Activated CD8-positive, alpha-beta T cell treated with anti-CD3 and anti-CD28 coated beads for 36 hours (primary cell): ENCODE results near the gene CNR1. TPM values are rescaled to one million over a fixed set of nuclear protein-coding genes. Genes with fewer than 3 reads are reported as not detected.

Experiments used
- ATAC-seq: fragments of 200-7000 bp; cut with Tn5 transposase; one replicate; pipeline ENCODE4 v1.10.0; 2021; ENCODE audit warnings: mild to moderate bottlenecking, moderate library complexity
- CTCF ChIA-PET: fragments of 350-600 bp; sonication (Branson Sonifier 250); formaldehyde crosslinking; loops from one replicate; lab custom pipeline; 2021; ENCODE audit warnings: antibody characterized with exemption; lab: Charles Lee
- POLR2A ChIA-PET: fragments of 350-600 bp; sonication (Branson Sonifier 250); formaldehyde crosslinking; loops from one replicate; lab custom pipeline; 2021; ENCODE audit warnings: antibody characterized with exemption; lab: Charles Lee
- DNase-seq: peaks from one replicate; pipeline ENCODE4 v3.0.0-alpha.2; 2020
- H3K27ac Mint-ChIP-seq: one replicate; pipeline ENCODE4 v1.8.0; 2021; ENCODE audit warnings: mild to moderate bottlenecking, mixed read lengths
- H3K27me3 Mint-ChIP-seq: one replicate; pipeline ENCODE4 v1.8.0; 2021; ENCODE audit warnings: mixed read lengths
- H3K36me3 Mint-ChIP-seq: one replicate; pipeline ENCODE4 v1.8.0; 2021; ENCODE audit warnings: low read depth, mixed read lengths
- H3K4me1 Mint-ChIP-seq: one replicate; pipeline ENCODE4 v1.8.0; 2021; ENCODE audit warnings: low read depth, mixed read lengths
- H3K4me3 Mint-ChIP-seq: one replicate; pipeline ENCODE4 v1.8.0; 2021; ENCODE audit warnings: mild to moderate bottlenecking, moderate library complexity, mixed read lengths
- H3K9me3 Mint-ChIP-seq: one replicate; pipeline ENCODE4 v1.8.0; 2021; ENCODE audit warnings: mixed read lengths
- intact Hi-C: fragments of 100-400 bp; cut with micrococcal nuclease; formaldehyde crosslinking; loops from one replicate; pipeline ENCODE4 v1.10.0; 2022
- total RNA-seq, 2 experiments: library from RNA; stranded (reverse); gene quantifications; one replicate each; pipeline ENCODE4 v1.2.3, GENCODE V29; 2021
- TF ChIP-seq, protein P1 (sequence below): fragments of 200-600 bp; IDR thresholded peaks from one replicate; pipeline ENCODE4 v1.8.0; 2022; ENCODE audit warnings: antibody characterized with exemption, mild to moderate bottlenecking

The CNR1 gene
- total RNA-seq, 2 experiments from 2014 or later, result not detected

DNA sequence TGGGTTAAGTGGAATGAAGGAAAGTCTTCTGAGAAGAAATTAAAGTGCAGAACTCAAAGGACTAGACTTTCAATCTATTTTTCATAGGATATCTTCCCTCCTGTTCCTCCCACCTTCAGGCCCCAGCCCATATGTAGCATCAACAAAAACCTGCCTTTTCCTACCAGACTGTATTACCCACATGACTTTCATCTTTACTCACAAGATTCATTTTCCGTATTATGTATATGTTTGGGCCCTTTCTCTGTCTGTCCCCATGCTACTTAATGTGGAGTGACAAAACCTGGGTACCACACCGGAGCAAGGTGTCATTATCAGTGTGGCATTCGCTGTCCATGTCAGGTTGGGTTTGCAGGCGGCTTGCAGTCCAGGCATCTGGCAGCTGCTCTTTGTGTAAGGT, 18.8 kb upstream of the CNR1 start:
- H3K27ac Mint-ChIP-seq, result no peak overlapping the region

DNA sequence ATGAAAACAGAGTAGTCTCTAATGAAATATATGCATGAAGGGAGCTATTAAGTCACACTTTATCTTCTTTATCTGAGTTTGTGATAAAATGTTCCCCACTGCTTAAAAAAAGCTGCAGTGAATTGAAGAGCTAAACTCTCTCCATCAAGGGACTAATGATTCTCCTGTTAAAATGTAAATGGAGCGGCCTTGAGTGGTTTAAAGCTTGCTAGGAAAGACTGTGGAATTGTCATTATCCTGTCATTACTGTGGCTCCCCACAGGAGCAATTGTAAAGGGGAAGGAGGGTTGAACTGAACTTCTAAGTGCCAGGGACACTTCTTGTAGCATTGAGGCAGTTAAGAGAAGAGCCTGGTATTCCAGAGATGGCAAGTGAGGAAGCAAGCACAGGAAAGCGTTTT, 17.3 kb upstream of the CNR1 start:
- Mint-ChIP-seq H3K9me3 (no peaks in the 10 kb centered on the region), H3K4me3 (no peak overlapping the region), H3K36me3 (no peaks in the 10 kb centered on the region), H3K27me3 (peaks cover 18% of the 10 kb centered on the region), H3K4me1 (no peaks in the 10 kb centered on the region), H3K27ac (no peak overlapping the region)
- no peak for ATAC-seq
- no peak for DNase-seq
- POLR2A ChIA-PET, result no interaction called here
- TF ChIP-seq, protein P1, sequence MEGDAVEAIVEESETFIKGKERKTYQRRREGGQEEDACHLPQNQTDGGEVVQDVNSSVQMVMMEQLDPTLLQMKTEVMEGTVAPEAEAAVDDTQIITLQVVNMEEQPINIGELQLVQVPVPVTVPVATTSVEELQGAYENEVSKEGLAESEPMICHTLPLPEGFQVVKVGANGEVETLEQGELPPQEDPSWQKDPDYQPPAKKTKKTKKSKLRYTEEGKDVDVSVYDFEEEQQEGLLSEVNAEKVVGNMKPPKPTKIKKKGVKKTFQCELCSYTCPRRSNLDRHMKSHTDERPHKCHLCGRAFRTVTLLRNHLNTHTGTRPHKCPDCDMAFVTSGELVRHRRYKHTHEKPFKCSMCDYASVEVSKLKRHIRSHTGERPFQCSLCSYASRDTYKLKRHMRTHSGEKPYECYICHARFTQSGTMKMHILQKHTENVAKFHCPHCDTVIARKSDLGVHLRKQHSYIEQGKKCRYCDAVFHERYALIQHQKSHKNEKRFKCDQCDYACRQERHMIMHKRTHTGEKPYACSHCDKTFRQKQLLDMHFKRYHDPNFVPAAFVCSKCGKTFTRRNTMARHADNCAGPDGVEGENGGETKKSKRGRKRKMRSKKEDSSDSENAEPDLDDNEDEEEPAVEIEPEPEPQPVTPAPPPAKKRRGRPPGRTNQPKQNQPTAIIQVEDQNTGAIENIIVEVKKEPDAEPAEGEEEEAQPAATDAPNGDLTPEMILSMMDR, result no peak
- intact Hi-C loops, result no loop called here
- CTCF ChIA-PET, result no interaction called here

More for the DNA sequence above, 18.8 kb upstream of the CNR1 start:
- POLR2A ChIA-PET, result no interaction called here
- H3K36me3 Mint-ChIP-seq, result no peaks in the 10 kb centered on the region
- intact Hi-C loops, result no loop called here
- ATAC-seq (no peak), DNase-seq (no peak)
- TF ChIP-seq, protein P1, result no peak
- H3K27me3 Mint-ChIP-seq, result peaks cover 16% of the 10 kb centered on the region
- CTCF ChIA-PET, result no interaction called here
- H3K4me1 Mint-ChIP-seq, result no peaks in the 10 kb centered on the region
- no peak overlapping the region for H3K4me3 Mint-ChIP-seq
- no peaks in the 10 kb centered on the region for H3K9me3 Mint-ChIP-seq

DNA sequence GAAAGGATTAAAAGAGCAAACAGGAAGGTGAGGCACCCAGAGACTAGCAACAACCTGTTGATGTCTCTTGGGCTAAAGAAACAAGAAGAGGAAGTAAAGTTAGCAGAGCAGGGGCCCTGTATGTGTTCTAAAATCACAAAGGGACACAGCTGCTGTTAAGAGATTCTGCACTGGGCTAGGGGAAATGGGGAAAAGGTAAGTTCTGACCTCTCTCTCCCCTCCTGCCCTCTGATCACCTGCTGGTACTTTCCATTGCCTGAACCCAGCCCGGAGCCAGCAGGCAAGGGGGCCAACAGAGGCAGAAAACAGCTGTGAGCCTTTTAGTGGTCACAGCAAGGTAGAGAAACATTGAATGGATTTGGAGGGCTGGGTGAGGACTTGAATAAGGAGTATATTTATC, 13.5 kb upstream of the CNR1 start:
- no peak for DNase-seq
- TF ChIP-seq, protein P1, result no peak
- intact Hi-C loops, result no loop called here
- ATAC-seq, result no peak
- Mint-ChIP-seq H3K4me3 (no peak overlapping the region), H3K4me1 (no peaks in the 10 kb centered on the region), H3K36me3 (no peaks in the 10 kb centered on the region), H3K9me3 (no peaks in the 10 kb centered on the region), H3K27me3 (peaks cover 15% of the 10 kb centered on the region), H3K27ac (no peak overlapping the region)
- POLR2A ChIA-PET, result no interaction called here
- CTCF ChIA-PET, result no interaction called here

DNA sequence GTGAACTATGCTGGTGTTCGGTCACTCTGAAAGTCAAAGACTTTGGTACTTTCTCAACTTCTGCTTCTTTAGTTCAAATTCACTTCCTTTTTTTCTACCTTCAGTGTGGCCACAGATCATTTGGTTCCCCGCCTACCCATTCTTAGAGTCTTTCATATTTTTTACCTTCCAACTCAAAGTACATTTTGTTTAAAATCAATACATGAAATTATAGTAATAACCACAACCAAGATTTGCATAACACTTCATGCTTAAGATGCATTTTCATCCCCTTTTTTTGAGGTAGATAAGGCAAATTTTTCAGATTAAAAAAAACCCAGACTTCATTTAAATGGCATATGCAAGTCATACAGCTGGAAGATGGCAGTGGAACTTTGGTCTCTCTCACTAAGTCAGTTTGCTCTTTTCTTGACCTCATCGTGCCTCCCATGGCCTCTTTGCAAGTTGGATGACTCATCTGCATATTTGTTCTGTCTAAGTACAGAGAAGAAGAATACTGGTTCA, 11.9 kb upstream of the CNR1 start:
- intact Hi-C loops, result no loop called here
- Mint-ChIP-seq H3K27me3 (peaks cover 19% of the 10 kb centered on the region), H3K27ac (no peak overlapping the region), H3K36me3 (no peaks in the 10 kb centered on the region), H3K9me3 (no peaks in the 10 kb centered on the region), H3K4me3 (no peak overlapping the region), H3K4me1 (no peaks in the 10 kb centered on the region)
- ChIA-PET CTCF (no interaction called here), POLR2A (no interaction called here)
- TF ChIP-seq, protein P1, result no peak
- ATAC-seq (no peak), DNase-seq (no peak)

DNA sequence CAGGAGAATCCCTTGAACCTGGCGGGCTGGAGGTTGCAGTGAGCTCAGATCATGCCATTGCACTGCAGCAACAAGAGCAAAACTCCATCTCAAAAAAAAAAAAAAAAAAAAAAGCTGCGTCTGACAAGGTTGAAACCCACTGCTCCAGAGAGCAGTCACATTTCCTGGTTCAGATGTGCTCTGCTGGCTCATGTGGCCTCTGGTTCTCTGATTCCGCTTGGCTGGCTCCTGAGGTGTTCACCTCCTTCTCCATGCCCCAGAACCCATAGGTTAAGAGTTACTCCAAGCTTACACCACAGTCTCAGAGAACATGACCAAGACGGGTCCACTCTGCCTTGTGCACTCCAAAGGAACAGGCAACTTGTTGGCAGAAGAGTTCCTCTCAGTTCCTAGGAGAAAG, 8.8 kb upstream of the CNR1 start:
- DNase-seq, result no peak
- Mint-ChIP-seq H3K27me3 (peaks cover 21% of the 10 kb centered on the region), H3K4me1 (no peaks in the 10 kb centered on the region), H3K27ac (no peak overlapping the region), H3K9me3 (no peaks in the 10 kb centered on the region), H3K4me3 (no peak overlapping the region), H3K36me3 (no peaks in the 10 kb centered on the region)
- TF ChIP-seq, protein P1, result no peak
- ATAC-seq, result no peak
- POLR2A ChIA-PET, result no interaction called here
- intact Hi-C loops, result no loop called here
- CTCF ChIA-PET, result no interaction called here
